AG04449 (cell line): Measurements from ENCODE around the gene CCDC57.

Experiments used
- CTCF ChIA-PET: fragments of 350-600 bp; formaldehyde crosslinking; extraction: SDS; loops from one replicate; lab custom pipeline; 2021; ENCODE audit warnings: antibody characterized with exemption; lab: Yijun Ruan, JAX
- POLR2A ChIA-PET: fragments of 400-600, 350-600 bp; formaldehyde crosslinking; extraction: SDS; loops from one replicate; lab custom pipeline; 2020; ENCODE audit warnings: antibody characterized with exemption, inconsistent platforms; lab: Yijun Ruan, JAX
- DNase-seq: peaks from one replicate; pipeline ENCODE4 v3.0.0-alpha.2; 2010; ENCODE audit warnings: low read depth, low spot score
- H3K4me3 ChIP-seq: 2 replicates; pipeline ENCODE4 v1.5.1; 2011; ENCODE audit warnings: low read depth, mild to moderate bottlenecking, control low read depth, low read length
- TF ChIP-seq, protein P1 (sequence below): IDR thresholded peaks from one replicate; pipeline ENCODE4 v1.5.1; 2011; ENCODE audit warnings: mild to moderate bottlenecking, moderate library complexity, low read length, control low read depth, inconsistent platforms; ENCODE audit not compliant: insufficient read depth; ENCODE audit errors: missing control alignments

Gene CCDC57

DNA sequence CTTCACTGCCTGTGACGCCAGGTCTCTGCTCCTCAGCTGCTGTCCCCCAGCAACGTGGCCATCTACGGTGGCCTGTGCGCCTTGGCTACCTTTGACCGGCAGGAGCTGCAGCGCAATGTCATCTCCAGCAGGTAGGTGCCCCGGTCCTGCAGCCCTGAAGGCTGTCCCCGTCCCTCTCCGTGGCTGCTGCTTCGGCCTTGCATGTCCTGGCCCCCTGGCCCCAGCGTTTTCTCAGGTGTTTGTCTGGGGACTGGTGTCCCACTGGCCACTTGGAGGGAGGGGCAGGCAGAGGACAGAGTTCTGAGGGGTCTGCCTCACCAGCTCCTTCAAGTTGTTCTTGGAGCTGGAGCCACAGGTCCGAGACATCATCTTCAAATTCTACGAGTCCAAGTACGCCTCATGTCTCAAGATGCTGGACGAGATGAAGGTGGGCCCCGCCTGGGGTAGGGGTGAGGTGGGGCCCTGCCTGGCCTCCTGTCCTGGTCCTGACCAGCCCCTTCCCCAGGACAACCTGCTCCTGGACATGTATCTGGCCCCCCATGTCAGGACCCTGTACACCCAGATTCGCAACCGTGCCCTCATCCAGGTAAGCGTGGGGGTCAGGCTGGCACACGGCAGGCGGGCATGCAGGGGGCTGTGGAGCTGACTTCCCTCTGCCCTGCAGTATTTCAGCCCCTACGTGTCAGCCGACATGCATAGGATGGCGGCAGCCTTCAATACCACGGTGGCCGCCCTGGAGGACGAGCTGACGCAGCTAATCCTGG, 156.5 kb downstream of the CCDC57 start:
- DNase-seq = no peak
- no peak overlapping the region for H3K4me3 ChIP-seq
- TF ChIP-seq, protein P1, sequence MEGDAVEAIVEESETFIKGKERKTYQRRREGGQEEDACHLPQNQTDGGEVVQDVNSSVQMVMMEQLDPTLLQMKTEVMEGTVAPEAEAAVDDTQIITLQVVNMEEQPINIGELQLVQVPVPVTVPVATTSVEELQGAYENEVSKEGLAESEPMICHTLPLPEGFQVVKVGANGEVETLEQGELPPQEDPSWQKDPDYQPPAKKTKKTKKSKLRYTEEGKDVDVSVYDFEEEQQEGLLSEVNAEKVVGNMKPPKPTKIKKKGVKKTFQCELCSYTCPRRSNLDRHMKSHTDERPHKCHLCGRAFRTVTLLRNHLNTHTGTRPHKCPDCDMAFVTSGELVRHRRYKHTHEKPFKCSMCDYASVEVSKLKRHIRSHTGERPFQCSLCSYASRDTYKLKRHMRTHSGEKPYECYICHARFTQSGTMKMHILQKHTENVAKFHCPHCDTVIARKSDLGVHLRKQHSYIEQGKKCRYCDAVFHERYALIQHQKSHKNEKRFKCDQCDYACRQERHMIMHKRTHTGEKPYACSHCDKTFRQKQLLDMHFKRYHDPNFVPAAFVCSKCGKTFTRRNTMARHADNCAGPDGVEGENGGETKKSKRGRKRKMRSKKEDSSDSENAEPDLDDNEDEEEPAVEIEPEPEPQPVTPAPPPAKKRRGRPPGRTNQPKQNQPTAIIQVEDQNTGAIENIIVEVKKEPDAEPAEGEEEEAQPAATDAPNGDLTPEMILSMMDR = no peak
- POLR2A ChIA-PET = no interaction called here
- CTCF ChIA-PET = no interaction called here

DNA sequence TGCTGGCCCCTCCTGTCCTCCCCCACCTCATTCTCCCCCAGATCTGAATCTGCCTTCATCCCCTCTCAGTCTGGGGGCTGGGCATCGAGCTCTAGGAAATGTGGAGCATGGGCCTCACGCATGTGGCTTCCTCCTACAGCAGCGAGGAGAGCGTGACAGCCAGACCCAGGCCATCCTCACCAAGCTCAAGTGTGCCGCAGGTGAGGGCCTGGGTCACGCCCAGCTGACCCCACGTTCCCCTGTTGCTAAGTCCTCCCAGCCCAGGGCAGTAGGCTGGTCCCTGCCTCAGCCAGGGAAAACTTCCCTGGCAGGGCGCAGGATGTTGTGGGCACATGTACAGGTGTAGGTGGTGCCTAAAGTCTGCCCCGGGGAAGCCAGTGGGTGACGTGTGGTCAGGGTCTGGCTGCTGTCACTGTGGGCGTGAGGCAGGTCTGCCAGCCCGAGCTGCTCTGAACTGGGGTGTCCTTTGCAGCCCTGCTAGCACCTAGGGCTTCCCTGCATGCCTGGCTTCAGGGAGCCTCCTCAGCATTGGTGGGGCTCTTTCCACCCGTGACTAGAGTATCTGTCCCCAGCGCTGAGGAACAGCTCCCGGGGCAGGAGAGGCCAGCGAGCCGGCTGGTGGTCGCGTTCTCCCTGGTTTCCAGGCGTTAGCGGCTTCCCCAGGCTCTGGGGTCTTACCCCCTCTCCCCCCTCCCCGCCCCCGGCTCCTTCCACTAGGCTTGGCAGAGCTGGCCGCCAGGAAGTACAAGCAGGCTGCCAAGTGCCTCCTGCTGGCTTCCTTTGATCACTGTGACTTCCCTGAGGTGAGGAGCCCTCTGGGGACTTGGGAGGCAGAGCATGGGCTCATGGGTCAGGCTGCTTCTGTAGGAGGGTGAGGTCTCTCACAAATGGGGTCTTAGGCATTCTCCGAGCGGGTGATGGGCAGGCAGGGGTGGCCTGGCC, 157.3 kb downstream of the CCDC57 start:
- TF ChIP-seq, protein P1 = no peak
- CTCF ChIA-PET = interaction anchor here (0.7 to 1.9 kb wide), 3 partner anchors 10 to 99 kb away, joined by 3 to 7 read pairs (median 4); partner anchors contain the start of genes DCXR and DUS1L
- no peak for DNase-seq
- no peak overlapping the region for H3K4me3 ChIP-seq
- POLR2A ChIA-PET = interaction anchor here (1.1 to 1.5 kb wide), 2 partner anchors 12 to 43 kb away, joined by 3 to 4 read pairs; partner anchors contain the start of gene FASN

DNA sequence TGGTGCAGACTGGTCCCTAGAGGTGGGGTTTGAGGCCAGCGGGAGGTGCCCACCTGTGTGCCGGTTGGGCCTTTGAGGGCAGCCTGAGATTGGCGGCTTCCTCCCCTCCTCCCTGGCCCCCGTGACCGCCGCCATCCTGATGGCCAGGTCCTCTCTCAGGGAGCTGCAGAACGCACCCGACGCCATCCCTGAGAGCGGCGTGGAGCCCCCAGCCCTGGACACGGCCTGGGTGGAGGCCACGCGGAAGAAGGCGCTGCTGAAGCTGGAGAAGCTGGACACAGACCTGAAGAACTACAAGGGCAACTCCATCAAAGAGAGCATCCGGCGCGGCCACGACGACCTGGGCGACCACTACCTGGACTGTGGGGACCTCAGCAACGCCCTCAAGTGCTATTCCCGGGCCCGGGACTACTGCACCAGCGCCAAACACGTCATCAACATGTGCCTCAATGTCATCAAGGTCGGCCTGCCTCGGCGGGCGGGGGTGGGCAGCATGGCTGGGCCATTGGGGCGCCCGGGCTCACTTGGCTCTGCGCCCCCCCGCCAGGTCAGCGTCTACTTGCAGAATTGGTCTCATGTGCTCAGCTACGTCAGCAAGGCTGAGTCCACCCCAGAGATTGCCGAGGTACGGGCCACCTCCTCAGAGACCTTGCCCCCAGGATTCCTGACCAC, 158.2 kb downstream of the CCDC57 start:
- CTCF ChIA-PET = interaction anchor here (0.7 to 7.1 kb wide), 5 partner anchors 11 to 100 kb away, joined by 3 to 47 read pairs (median 5); partner anchors contain the start of genes DCXR and DUS1L
- no peak overlapping the region for H3K4me3 ChIP-seq
- no peak for DNase-seq
- POLR2A ChIA-PET = interaction anchor here (1.1 to 1.6 kb wide), 3 partner anchors 11 to 44 kb away, joined by 3 to 4 read pairs (median 4); partner anchors contain the start of genes DCXR and FASN
- TF ChIP-seq, protein P1 = no peak

DNA sequence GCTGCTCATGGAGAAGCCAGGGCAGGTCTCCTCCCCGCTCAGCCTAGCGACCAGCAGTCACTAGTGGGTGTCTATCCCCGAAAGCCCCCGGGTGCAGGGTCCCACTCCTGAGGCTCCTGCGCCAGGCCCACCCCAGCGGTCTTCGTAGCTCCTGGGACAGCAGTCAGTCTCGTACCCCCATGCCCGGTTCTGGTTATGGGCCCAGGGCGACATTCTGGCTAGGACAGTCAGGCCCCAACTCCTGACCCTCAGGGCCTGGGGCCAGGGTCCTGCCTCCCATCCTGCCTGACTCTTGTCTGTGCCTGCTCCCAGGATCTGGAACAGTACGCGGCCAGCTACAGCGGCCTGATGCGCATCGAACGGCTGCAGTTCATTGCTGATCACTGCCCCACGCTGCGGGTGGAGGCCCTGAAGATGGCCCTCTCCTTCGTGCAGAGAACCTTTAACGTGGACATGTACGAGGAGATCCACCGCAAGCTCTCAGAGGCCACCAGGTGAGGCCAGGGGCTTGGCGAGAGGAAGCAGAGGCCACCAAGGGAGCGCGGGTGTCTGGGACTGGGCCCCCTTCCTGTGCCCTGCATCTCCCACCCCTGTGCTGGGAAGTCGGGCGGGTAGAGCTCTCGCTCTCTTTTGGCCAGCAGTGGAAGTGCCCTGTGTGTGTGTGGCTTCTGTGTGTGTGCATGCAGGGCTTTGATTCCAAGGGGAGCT, 158.9 kb downstream of the CCDC57 start:
- peak overlapping the region; percentile 82 for H3K4me3 ChIP-seq
- POLR2A ChIA-PET = interaction anchor here (0.6 to 1.6 kb wide), 4 partner anchors 10 to 72 kb away, joined by 3 to 4 read pairs (median 4); partner anchors contain the start of gene DCXR
- CTCF ChIA-PET = interaction anchor here (1.1 to 7.1 kb wide), 5 partner anchors 11 to 101 kb away, joined by 3 to 47 read pairs (median 6); partner anchors contain the start of genes DCXR and DUS1L
- TF ChIP-seq, protein P1 = no peak
- DNase-seq = no peak

DNA sequence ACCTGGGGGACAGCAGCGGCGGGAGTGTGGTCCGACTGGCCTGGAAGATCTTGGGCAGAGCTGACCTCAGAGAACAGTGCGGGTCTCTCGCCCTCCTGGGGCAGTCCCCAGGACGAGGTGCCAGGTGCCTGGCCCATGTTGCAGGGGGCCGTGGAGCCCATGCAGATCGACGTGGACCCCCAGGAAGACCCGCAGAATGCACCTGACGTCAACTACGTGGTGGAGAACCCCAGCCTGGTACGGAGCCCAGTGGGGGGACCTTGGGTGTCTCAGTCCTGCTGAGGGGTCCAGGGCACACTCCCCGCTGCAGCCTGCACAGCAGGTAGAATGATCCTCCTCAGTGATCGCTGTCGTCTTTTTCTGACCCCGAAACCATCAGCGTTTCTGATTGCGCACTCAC, 159.5 kb downstream of the CCDC57 start:
- CTCF ChIA-PET = interaction anchor here (2.0 to 7.1 kb wide), 2 partner anchors 14 to 94 kb away, joined by 6 to 47 read pairs; partner anchors contain the start of gene DCXR

More for the DNA sequence above, 159.5 kb downstream of the CCDC57 start:
- POLR2A ChIA-PET = interaction anchor here (0.6 to 1.6 kb wide), 3 partner anchors 11 to 72 kb away, joined by 3 to 4 read pairs (median 4); partner anchors contain the start of gene DCXR
- DNase-seq = no peak
- H3K4me3 ChIP-seq = peak overlapping the region; percentile 82
- TF ChIP-seq, protein P1 = no peak
